Neural cell (in vitro differentiated cells): ENCODE data around the gene KDM5D. TPM values are rescaled to one million over a fixed set of nuclear protein-coding genes. Genes with fewer than 3 reads are reported as not detected.

Experiments
- H2AFZ ChIP-seq: fragments of 200-600, 300-800 bp; sonication (generic), shearing (Covaris generic); 2 replicates; pipeline ENCODE4 v1.6.0; 2014; ENCODE audit warnings: low read depth, mild to moderate bottlenecking, antibody characterized with exemption, low read length, moderate library complexity
- H3F3A ChIP-seq: fragments of 200-600 bp; shearing (Covaris generic); 2 replicates; pipeline ENCODE4 v1.6.1; 2016; ENCODE audit warnings: mild to moderate bottlenecking, moderate library complexity, mixed read lengths, antibody characterized with exemption, low read length; ENCODE audit not compliant: insufficient read depth, poor library complexity, severe bottlenecking
- H3K27ac ChIP-seq: fragments of 200-600, 300-800 bp; sonication (generic), shearing (Covaris generic); 2 replicates; pipeline ENCODE4 v1.5.1; 2014; ENCODE audit warnings: mild to moderate bottlenecking, low read length, moderate library complexity
- H3K27me3 ChIP-seq: fragments of 300-800, 200-600 bp; sonication (generic), shearing (Covaris generic); 2 replicates; pipeline ENCODE4 v1.6.0; 2014; ENCODE audit warnings: mild to moderate bottlenecking, low read depth, low read length, moderate library complexity; ENCODE audit not compliant: insufficient read depth
- H3K36me3 ChIP-seq: fragments of 300-800, 200-600 bp; sonication (generic), shearing (Covaris generic); 2 replicates; pipeline ENCODE4 v1.5.1; 2014; ENCODE audit warnings: mild to moderate bottlenecking, antibody characterized with exemption, low read length, moderate library complexity; ENCODE audit not compliant: insufficient read depth
- H3K4me2 ChIP-seq: fragments of 300-800, 200-600 bp; sonication (generic), shearing (Covaris generic); 2 replicates; pipeline ENCODE4 v1.6.0; 2014; ENCODE audit warnings: mild to moderate bottlenecking, low read length
- H3K4me3 ChIP-seq: fragments of 300-800, 200-600 bp; sonication (generic), shearing (Covaris generic); 2 replicates; pipeline ENCODE4 v1.5.1; 2014; ENCODE audit warnings: mild to moderate bottlenecking, low read length, moderate library complexity
- H3K79me2 ChIP-seq: fragments of 200-600 bp; shearing (Covaris generic); replicated peaks from 2 replicates; pipeline ENCODE4 v1.6.0; 2014; ENCODE audit warnings: mild to moderate bottlenecking, low read length, moderate library complexity; ENCODE audit not compliant: insufficient read depth
- H3K9ac ChIP-seq: fragments of 300-800, 200-600 bp; sonication (generic), shearing (Covaris generic); 2 replicates; pipeline ENCODE4 v1.6.1; 2016; ENCODE audit warnings: mild to moderate bottlenecking, low read length, mixed read lengths
- H3K9me2 ChIP-seq: fragments of 200-600 bp; shearing (Covaris generic); 2 replicates; pipeline ENCODE4 v1.6.1; 2016; ENCODE audit warnings: mild to moderate bottlenecking, low read length, mixed read lengths; ENCODE audit not compliant: insufficient read depth
- H3K9me3 ChIP-seq: fragments of 200-600, 300-800 bp; sonication (generic), shearing (Covaris generic); 2 replicates; pipeline ENCODE4 v1.6.1; 2016; ENCODE audit warnings: mild to moderate bottlenecking, mixed run types, low read length, moderate library complexity, mixed read lengths
- H4K20me1 ChIP-seq: fragments of 200-600 bp; shearing (Covaris generic); 2 replicates; pipeline ENCODE4 v1.6.1; 2016; ENCODE audit warnings: mild to moderate bottlenecking, mixed run types; ENCODE audit not compliant: insufficient read depth
- CTCF ChIP-seq: fragments of 450-650 bp; IDR thresholded peaks from 2 replicates; pipeline ENCODE4 v1.5.1; 2014; ENCODE audit warnings: antibody characterized with exemption, mild to moderate bottlenecking, moderate library complexity; ENCODE audit not compliant: poor library complexity, severe bottlenecking
- EP300 ChIP-seq: fragments of 450-650 bp; conservative IDR thresholded peaks from 2 replicates; pipeline ENCODE4 v1.6.1; 2014; ENCODE audit warnings: antibody characterized with exemption, mild to moderate bottlenecking, moderate library complexity; ENCODE audit not compliant: poor library complexity, severe bottlenecking
- EZH2 ChIP-seq: fragments of 200-600, 300-800 bp; shearing (Covaris generic), sonication (generic); IDR thresholded peaks from 2 replicates; pipeline ENCODE4 v1.6.1; 2014; ENCODE audit warnings: antibody characterized with exemption, low read length, borderline replicate concordance, mild to moderate bottlenecking; ENCODE audit not compliant: insufficient read depth, poor library complexity, severe bottlenecking
- RAD21 ChIP-seq: fragments of 450-650 bp; conservative IDR thresholded peaks from 2 replicates; pipeline ENCODE4 v1.6.1; 2014; ENCODE audit warnings: antibody characterized with exemption, mild to moderate bottlenecking, moderate library complexity
- REST ChIP-seq: IDR thresholded peaks from 2 replicates; pipeline ENCODE4 v1.6.1; 2012; ENCODE audit warnings: borderline replicate concordance
- TAF1 ChIP-seq: IDR thresholded peaks from 2 replicates; pipeline ENCODE4 v1.6.1; 2012; ENCODE audit warnings: low read depth
- polyA plus RNA-seq: library from polyadenylated mRNA; depleted of rRNA; stranded (reverse); fragments of >200 nt; gene quantifications from 2 replicates; pipeline ENCODE4 v1.2.3, GENCODE V29; 2014

The KDM5D gene
- polyA plus RNA-seq, 1 donor from 2014 or later = 33.7 TPM

GRCh38 chrY:19717950-19718349 lies 26.6 kb downstream of the KDM5D start:
- Histone ChIP-seq H3K4me3 (no peak overlapping the region), H3K27ac (no peak overlapping the region), H3K4me2 (no peak overlapping the region), H3K79me2 (no peaks in the 10 kb centered on the region), H3K9me2 (no peaks in the 10 kb centered on the region), H2AFZ (no peak overlapping the region), H4K20me1 (no peaks in the 10 kb centered on the region), H3K27me3 (no peaks in the 10 kb centered on the region), H3F3A (no peaks in the 10 kb centered on the region), H3K9me3 (no peaks in the 10 kb centered on the region), H3K9ac (no peak overlapping the region), H3K36me3 (no peaks in the 10 kb centered on the region)
- TF ChIP-seq REST = no peak
- TF ChIP-seq TAF1 = no peak

GRCh38 chrY:19717146-19717545 lies 27.4 kb downstream of the KDM5D start:
- Histone ChIP-seq H3K4me3 (no peak overlapping the region), H3K9me2 (no peaks in the 10 kb centered on the region), H3K27ac (no peak overlapping the region), H3K27me3 (no peaks in the 10 kb centered on the region), H3K4me2 (no peak overlapping the region), H4K20me1 (no peaks in the 10 kb centered on the region), H3K9me3 (no peaks in the 10 kb centered on the region), H3K9ac (no peak overlapping the region), H3K79me2 (no peaks in the 10 kb centered on the region), H3K36me3 (no peaks in the 10 kb centered on the region), H2AFZ (no peak overlapping the region), H3F3A (no peaks in the 10 kb centered on the region)
- no peak for TF ChIP-seq RAD21
- TF ChIP-seq REST = no peak
- no peak for TF ChIP-seq TAF1
- TF ChIP-seq EP300 = no peak
- no peak for TF ChIP-seq CTCF
- TF ChIP-seq EZH2 = no peak
